GM23248 (cell line): ENCODE measurements around the gene SVOPL.

Experiments used
- EZH2 ChIP-seq: fragments of 200-600 bp; sonication (generic); IDR thresholded peaks from 2 replicates; pipeline ENCODE4 v1.6.1; 2018; ENCODE audit warnings: antibody characterized with exemption, mild to moderate bottlenecking; ENCODE audit not compliant: insufficient read depth, poor library complexity, severe bottlenecking
- EZH2phosphoT487 ChIP-seq: fragments of 200-600 bp; sonication (generic); IDR thresholded peaks from 2 replicates; pipeline ENCODE4 v1.6.1; 2018; ENCODE audit warnings: antibody characterized with exemption, moderate library complexity, mild to moderate bottlenecking, low read depth; ENCODE audit not compliant: insufficient read depth

DNA sequence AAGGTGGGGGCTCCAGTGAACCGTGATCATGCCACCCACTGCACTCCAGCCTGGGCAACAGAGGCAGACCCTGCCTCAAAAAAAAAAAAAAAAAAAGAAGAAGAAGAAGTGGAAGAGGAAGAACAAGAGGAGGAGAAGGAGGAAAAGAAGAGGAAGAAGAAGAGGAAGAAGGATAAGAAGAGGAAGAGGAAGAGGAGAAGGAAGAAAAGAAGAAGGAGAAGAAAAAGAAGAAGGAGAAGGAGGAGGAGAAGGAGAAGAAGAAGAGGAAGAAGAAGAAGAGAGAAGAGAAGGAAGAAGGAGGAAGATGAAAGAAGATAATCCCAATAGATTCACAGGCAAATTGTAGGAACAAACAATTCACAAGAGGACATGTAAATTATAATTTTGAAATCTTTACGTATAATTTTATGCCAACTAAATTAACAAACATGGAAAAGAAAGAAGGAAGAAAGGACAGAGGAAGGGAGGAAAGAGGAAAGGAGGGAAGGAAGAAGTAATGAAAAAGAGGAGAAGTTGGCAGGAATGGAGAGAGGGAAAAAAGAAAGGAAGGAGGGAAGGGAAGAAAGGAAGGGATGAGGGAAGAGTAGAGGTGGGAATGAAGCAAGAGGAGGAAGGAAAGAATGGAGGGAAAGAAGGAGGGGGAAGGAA is 3.5 kb downstream of the SVOPL start:
- TF ChIP-seq EZH2 (no peak), EZH2phosphoT487 (no peak)
